HepG2 (cell line): ENCODE data around the gene ZFYVE28. TPM values are rescaled to one million over a fixed set of nuclear protein-coding genes. Genes with fewer than 3 reads are reported as not detected.

Source experiments
- ARHGAP35 ChIP-seq: sonication (generic); formaldehyde crosslinking; IDR thresholded peaks from 2 replicates; pipeline ENCODE4 v1.9.0; 2022; ENCODE audit warnings: mild to moderate bottlenecking, inconsistent platforms, moderate library complexity, missing genetic modification reagents, borderline replicate concordance
- ATAD3A ChIP-seq: sonication (generic); formaldehyde crosslinking; IDR thresholded peaks from 2 replicates; pipeline ENCODE4 v1.4.0; 2020; ENCODE audit warnings: missing genetic modification reagents
- HHEX ChIP-seq: IDR thresholded peaks from 2 replicates; pipeline ENCODE4 v1.6.1; 2016; ENCODE audit warnings: control low read depth
- IRF2 ChIP-seq: IDR thresholded peaks from 2 replicates; pipeline ENCODE4 v1.6.1; 2018; ENCODE audit warnings: missing genetic modification reagents, missing compliant biosample characterization
- NFYB ChIP-seq: sonication (generic); formaldehyde crosslinking; IDR thresholded peaks from 2 replicates; pipeline ENCODE4 v1.4.0; 2020; ENCODE audit warnings: missing genetic modification reagents
- PHF8 ChIP-seq: sonication (generic); formaldehyde crosslinking; IDR thresholded peaks from 2 replicates; pipeline ENCODE4 v1.5.0; 2020; ENCODE audit warnings: missing genetic modification reagents
- RFX3 ChIP-seq: IDR thresholded peaks from 2 replicates; pipeline ENCODE4 v1.6.1; 2016; ENCODE audit warnings: missing biosample characterization, missing genetic modification reagents
- RORA ChIP-seq: sonication (generic); formaldehyde crosslinking; IDR thresholded peaks from 2 replicates; pipeline ENCODE4 v1.5.0; 2020; ENCODE audit warnings: mild to moderate bottlenecking, missing genetic modification reagents, moderate library complexity
- TOE1 ChIP-seq: sonication (generic); formaldehyde crosslinking; IDR thresholded peaks from 2 replicates; pipeline ENCODE4 v1.4.0; 2020; ENCODE audit warnings: mild to moderate bottlenecking, missing genetic modification reagents
- XRCC5 ChIP-seq: fragments of 200-400 bp; formaldehyde crosslinking; optimal IDR thresholded peaks from 2 replicates; pipeline ENCODE3; 2017; ENCODE audit warnings: mild to moderate bottlenecking, low read length
- ZBTB38 ChIP-seq: sonication (generic); formaldehyde crosslinking; IDR thresholded peaks from 2 replicates; pipeline ENCODE4 v1.5.1; 2020; ENCODE audit warnings: mild to moderate bottlenecking, missing genetic modification reagents
- ZMAT3 ChIP-seq: sonication (generic); formaldehyde crosslinking; conservative IDR thresholded peaks from 2 replicates; pipeline ENCODE4 v1.7.0; 2021; ENCODE audit warnings: missing genetic modification reagents
- ZNF292 ChIP-seq: sonication (generic); formaldehyde crosslinking; IDR thresholded peaks from 2 replicates; pipeline ENCODE4 v1.8.1; 2022; ENCODE audit warnings: mild to moderate bottlenecking, low read depth, missing genetic modification reagents, borderline replicate concordance
- ZNF598 ChIP-seq: sonication (generic); formaldehyde crosslinking; IDR thresholded peaks from 2 replicates; pipeline ENCODE4 v1.5.1; 2020; ENCODE audit warnings: mild to moderate bottlenecking, missing genetic modification reagents, borderline replicate concordance
- ZNF616 ChIP-seq: sonication (generic); formaldehyde crosslinking; IDR thresholded peaks from 2 replicates; pipeline ENCODE4 v1.5.0; 2020; ENCODE audit warnings: low read depth, mild to moderate bottlenecking, missing genetic modification reagents
- ZNF776 ChIP-seq: sonication (generic); formaldehyde crosslinking; IDR thresholded peaks from 2 replicates; pipeline ENCODE4 v1.4.0; 2020; ENCODE audit warnings: mild to moderate bottlenecking, missing genetic modification reagents
- ZNF878 ChIP-seq: sonication (generic); formaldehyde crosslinking; IDR thresholded peaks from 2 replicates; pipeline ENCODE4 v1.8.1; 2023; ENCODE audit warnings: mild to moderate bottlenecking, missing genetic modification reagents, moderate library complexity
- polyA plus RNA-seq, 8 experiments: library from polyadenylated mRNA; depleted of rRNA in 3 of 8; stranded (reverse) in 7 of 8; unstranded in 1 of 8; fragments of >200 nt; fragmentation: Illumina TruSeq in 4 of 8; extraction: Trizol in 4 of 8; gene quantifications; 2 replicates each; pipeline versions ENCODE4 v1.2.1 to v1.2.3, GENCODE V29; 2011 to 2016; ENCODE audit warnings: low read depth in 4 of 8, missing spikeins in 1 of 8, mixed read lengths in 1 of 8; ENCODE audit not compliant: insufficient read depth in 1 of 8
- total RNA-seq, 5 experiments: library from RNA; depleted of rRNA; stranded (reverse); fragments of >200 nt; fragmentation: Illumina TruSeq; extraction: Trizol; gene quantifications; 2 replicates each; pipeline ENCODE4 v1.2.3, GENCODE V29; 2016; ENCODE audit warnings: low read depth in 1 of 5
- TF ChIP-seq, protein P1 (sequence below): sonication (generic); formaldehyde crosslinking; IDR thresholded peaks from 2 replicates; pipeline ENCODE4 v1.4.0; 2020; ENCODE audit warnings: missing genetic modification reagents, low read depth, mild to moderate bottlenecking, borderline replicate concordance
- TF ChIP-seq, protein P2 (sequence below): sonication (generic); formaldehyde crosslinking; IDR thresholded peaks from 2 replicates; pipeline ENCODE4 v1.9.0; 2022; ENCODE audit warnings: missing genetic modification reagents, mild to moderate bottlenecking, borderline replicate concordance
- TF ChIP-seq, protein P3 (sequence below): sonication (generic); formaldehyde crosslinking; IDR thresholded peaks from 2 replicates; pipeline ENCODE4 v1.4.0; 2020; ENCODE audit warnings: mild to moderate bottlenecking, missing genetic modification reagents
- TF ChIP-seq, protein P4 (sequence below): sonication (generic); formaldehyde crosslinking; IDR thresholded peaks from 2 replicates; pipeline ENCODE4 v1.9.0; 2021; ENCODE audit warnings: missing genetic modification reagents, mild to moderate bottlenecking, borderline replicate concordance
- TF ChIP-seq, protein P5 (sequence below): sonication (generic); formaldehyde crosslinking; IDR thresholded peaks from 2 replicates; pipeline ENCODE4 v1.4.0; 2020; ENCODE audit warnings: low read depth, mild to moderate bottlenecking, missing genetic modification reagents

The ZFYVE28 gene
- total and polyA plus RNA-seq, 2 of the 13 experiments (the other 11 are each of a cell fraction or from before 2014, with no cell fraction given), result 0.12 to 0.22 TPM

DNA sequence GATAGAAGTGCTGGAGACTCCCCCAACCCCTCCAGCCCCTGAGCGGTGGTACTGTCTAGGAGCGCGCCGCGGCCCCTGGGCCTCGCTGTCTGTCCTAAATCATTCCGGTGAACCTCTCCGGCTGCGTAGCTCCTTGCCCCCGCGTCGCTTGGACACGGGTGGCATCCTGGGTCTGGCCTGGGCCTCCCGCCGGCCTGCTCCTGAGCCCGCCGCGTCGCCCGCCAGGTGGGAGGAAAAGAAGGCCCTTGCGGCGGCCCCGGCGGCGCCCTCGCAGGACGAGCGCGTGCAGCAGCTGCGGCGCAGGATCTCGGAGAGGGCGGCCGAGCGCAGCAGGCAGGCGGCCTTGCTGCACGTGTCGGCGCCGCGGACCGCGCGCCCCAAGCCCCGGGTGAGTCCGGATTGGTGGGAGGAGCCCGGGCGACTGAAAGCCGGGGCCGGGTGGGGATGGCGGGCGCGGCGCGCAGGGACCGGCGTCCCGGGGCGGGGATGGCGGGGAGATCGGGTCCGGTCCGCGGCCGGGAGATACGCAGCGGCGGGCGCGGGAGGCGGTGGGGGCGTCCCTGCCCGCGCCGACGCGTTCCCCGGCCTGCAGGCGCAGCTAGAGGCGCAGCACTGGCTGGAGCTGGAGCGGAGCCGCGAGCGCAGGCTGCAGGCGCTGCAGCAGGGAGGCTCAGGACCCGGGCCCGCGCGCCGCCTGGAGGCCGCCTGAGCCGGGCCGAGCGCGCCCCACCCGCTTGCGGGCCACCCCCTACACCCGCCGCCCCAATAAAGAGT, 44.0 kb upstream of the ZFYVE28 start (continued):
- TF ChIP-seq ZNF598, result no peak
- TF ChIP-seq ZNF776 (CRISPR knock-in tag), result no peak; the same call in 1 of the 2 replicates
- TF ChIP-seq XRCC5, result no peak
- TF ChIP-seq PHF8, result peak; percentile 51; the same call in 1 of the 2 replicates
- TF ChIP-seq ZNF292, result no peak
- TF ChIP-seq NFYB (CRISPR knock-in tag), result no peak
- TF ChIP-seq, protein P1, sequence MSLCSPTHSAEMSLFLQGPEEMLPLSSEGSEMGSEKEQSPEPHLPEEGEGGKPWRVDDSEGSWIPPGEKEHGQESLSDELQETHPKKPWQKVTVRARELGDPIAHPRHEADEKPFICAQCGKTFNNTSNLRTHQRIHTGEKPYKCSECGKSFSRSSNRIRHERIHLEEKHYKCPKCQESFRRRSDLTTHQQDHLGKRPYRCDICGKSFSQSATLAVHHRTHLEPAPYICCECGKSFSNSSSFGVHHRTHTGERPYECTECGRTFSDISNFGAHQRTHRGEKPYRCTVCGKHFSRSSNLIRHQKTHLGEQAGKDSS (CRISPR knock-in tag), result no peak
- no peak for TF ChIP-seq ARHGAP35 (CRISPR knock-in tag)
- no peak for TF ChIP-seq RORA (CRISPR knock-in tag)
- peak; percentile 69; the same call in 1 of the 2 replicates for TF ChIP-seq ZBTB38 (CRISPR knock-in tag)
- no peak for TF ChIP-seq HHEX (CRISPR knock-in tag)
- TF ChIP-seq, protein P2, sequence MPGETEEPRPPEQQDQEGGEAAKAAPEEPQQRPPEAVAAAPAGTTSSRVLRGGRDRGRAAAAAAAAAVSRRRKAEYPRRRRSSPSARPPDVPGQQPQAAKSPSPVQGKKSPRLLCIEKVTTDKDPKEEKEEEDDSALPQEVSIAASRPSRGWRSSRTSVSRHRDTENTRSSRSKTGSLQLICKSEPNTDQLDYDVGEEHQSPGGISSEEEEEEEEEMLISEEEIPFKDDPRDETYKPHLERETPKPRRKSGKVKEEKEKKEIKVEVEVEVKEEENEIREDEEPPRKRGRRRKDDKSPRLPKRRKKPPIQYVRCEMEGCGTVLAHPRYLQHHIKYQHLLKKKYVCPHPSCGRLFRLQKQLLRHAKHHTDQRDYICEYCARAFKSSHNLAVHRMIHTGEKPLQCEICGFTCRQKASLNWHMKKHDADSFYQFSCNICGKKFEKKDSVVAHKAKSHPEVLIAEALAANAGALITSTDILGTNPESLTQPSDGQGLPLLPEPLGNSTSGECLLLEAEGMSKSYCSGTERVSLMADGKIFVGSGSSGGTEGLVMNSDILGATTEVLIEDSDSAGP (CRISPR knock-in tag), result no peak
- no peak for TF ChIP-seq TOE1 (CRISPR knock-in tag)
- no peak for TF ChIP-seq ATAD3A (CRISPR knock-in tag)
- TF ChIP-seq, protein P3, sequence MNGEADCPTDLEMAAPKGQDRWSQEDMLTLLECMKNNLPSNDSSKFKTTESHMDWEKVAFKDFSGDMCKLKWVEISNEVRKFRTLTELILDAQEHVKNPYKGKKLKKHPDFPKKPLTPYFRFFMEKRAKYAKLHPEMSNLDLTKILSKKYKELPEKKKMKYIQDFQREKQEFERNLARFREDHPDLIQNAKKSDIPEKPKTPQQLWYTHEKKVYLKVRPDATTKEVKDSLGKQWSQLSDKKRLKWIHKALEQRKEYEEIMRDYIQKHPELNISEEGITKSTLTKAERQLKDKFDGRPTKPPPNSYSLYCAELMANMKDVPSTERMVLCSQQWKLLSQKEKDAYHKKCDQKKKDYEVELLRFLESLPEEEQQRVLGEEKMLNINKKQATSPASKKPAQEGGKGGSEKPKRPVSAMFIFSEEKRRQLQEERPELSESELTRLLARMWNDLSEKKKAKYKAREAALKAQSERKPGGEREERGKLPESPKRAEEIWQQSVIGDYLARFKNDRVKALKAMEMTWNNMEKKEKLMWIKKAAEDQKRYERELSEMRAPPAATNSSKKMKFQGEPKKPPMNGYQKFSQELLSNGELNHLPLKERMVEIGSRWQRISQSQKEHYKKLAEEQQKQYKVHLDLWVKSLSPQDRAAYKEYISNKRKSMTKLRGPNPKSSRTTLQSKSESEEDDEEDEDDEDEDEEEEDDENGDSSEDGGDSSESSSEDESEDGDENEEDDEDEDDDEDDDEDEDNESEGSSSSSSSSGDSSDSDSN, result peak; percentile 84; the same call in 1 of the 2 replicates
- peak; percentile 65; the same call in 1 of the 2 replicates for TF ChIP-seq ZMAT3 (CRISPR knock-in tag)
- TF ChIP-seq IRF2, result no peak
- TF ChIP-seq, protein P4, sequence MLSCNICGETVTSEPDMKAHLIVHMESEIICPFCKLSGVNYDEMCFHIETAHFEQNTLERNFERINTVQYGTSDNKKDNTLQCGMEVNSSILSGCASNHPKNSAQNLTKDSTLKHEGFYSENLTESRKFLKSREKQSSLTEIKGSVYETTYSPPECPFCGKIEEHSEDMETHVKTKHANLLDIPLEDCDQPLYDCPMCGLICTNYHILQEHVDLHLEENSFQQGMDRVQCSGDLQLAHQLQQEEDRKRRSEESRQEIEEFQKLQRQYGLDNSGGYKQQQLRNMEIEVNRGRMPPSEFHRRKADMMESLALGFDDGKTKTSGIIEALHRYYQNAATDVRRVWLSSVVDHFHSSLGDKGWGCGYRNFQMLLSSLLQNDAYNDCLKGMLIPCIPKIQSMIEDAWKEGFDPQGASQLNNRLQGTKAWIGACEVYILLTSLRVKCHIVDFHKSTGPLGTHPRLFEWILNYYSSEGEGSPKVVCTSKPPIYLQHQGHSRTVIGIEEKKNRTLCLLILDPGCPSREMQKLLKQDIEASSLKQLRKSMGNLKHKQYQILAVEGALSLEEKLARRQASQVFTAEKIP (CRISPR knock-in tag), result no peak
- no peak for TF ChIP-seq RFX3 (CRISPR knock-in tag)
- TF ChIP-seq, protein P5, sequence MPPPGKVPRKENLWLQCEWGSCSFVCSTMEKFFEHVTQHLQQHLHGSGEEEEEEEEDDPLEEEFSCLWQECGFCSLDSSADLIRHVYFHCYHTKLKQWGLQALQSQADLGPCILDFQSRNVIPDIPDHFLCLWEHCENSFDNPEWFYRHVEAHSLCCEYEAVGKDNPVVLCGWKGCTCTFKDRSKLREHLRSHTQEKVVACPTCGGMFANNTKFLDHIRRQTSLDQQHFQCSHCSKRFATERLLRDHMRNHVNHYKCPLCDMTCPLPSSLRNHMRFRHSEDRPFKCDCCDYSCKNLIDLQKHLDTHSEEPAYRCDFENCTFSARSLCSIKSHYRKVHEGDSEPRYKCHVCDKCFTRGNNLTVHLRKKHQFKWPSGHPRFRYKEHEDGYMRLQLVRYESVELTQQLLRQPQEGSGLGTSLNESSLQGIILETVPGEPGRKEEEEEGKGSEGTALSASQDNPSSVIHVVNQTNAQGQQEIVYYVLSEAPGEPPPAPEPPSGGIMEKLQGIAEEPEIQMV (CRISPR knock-in tag), result peak; percentile 94
- no peak for TF ChIP-seq ZNF878 (CRISPR knock-in tag)
- peak; percentile 95 for TF ChIP-seq ZNF616
